ENCODE measurements around the gene DLST. TPM values are rescaled to one million over a fixed set of nuclear protein-coding genes. Genes with fewer than 3 reads are reported as not detected.

Gene DLST
- total RNA-seq, 1 donor from 2014 or later = 58.0 TPM

DNA sequence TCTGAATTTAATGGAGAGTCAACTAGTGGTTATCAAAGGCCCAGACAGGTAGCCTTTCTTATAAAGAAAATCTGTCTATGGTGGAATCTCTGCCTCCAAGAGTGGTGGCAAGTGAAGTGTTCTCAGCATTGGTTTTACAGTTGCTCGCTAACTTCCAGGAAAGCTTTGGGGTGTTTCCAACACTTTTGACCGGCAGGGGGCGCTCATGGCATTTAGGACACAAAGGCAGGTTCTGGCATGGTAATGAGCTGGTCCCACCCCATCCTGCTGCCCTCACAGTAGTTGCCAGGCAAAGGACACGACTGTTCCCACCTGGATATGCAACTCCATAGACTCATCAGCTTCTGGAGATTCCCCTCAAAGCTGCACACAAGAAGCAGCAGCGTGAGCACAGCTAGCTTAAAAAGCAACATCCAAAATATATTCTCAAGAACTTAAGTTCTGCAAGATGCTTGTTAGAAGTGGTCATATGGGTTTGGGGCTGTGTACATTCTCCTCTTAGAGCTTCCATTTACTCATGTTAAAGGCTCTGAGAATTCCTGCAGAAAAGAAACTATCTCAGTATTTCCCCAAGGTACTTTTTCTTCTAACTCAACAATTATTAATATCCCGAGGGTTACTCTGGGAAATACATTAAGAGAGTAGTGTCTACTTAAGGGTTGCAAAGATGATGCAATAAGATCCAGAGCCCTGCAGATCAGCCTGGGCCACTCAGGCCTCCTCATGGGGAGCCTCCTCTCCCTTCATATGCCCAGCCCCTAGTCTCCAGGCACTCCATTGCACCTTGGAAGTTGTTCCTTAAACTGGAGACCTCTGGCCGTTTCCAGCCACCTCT is 20.6 kb upstream of the DLST start:
- DNase-seq = peak; percentile 93

GRCh38 chr14:74861734-74862090 is 20.0 kb upstream of the DLST start:
- no peak for DNase-seq

GRCh38 chr14:74863274-74863673 is 18.4 kb upstream of the DLST start:
- no peak for DNase-seq

GRCh38 chr14:74864198-74864597 is 17.5 kb upstream of the DLST start:
- no peak for DNase-seq

DNA sequence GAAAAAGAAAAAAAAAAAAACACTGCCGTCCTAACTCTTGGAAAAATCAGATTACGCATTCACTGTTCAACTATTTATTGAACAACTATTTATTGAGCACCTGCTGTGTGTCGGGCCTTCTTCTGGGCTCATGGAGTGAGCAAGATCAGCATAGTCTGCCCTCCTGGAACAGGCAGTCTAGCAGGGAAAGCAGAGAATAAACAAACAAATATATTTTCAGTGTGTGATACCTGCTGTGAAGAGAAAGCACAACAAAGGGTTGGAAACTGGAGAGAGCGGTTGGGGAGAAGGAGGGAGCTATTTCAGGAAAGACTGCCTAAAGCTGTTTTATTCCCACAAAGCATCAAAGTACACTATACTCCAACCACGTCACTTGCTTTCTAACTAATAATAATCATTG is 16.6 kb upstream of the DLST start:
- no peak for DNase-seq

DNA sequence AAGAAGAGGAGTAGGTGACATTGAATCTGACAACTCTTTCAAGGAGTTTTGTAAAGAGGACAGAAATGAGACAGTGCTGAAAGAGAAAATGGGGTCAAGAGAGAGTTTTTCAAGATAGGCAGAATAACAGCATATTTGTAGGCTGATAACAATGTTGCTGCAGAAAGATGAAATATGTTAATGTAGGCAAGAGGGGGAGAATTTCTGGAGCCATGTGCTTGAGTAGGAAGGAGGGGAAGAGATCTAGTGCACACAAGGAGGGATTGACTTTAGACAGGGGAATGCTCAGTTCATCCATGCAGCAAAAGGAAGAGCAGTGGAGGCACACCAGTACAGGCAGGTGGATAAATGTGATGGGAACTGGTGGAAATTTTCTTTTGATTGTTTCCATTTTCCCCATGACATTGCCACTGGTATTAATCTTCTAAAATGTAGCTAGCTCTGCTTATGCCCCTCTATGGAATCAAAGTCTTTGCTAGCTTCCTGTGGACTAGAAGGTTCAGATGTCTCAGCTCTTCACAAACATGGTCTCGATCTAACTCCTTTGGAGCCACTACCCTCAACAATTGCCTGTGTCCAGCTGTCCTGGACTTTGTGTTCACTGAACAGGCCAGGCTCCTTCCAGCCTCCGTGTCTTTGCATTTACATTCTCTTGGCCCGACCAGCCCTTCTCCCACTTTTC is 14.9 kb upstream of the DLST start:
- DNase-seq = no peak

GRCh38 chr14:74867673-74868072 is 14.0 kb upstream of the DLST start:
- DNase-seq = peak; percentile 62

DNA sequence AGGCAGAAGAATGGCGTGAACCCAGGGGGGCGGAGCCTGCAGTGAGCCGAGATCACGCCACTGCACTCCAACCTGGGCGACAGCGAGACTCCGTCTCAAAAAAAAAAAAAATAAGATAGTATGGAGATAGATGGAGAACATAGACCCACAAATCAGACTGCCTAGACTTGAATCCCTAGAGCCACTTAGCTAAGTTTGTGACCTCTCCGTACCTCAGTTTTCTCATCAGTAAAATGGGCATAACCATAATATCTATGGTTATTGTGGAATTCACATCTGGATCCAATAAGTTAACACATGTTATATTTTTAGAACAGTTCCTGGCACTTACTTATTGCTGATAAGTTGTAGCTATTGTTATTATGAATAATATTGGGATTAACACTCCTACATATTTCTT is 13.0 kb upstream of the DLST start:
- DNase-seq = no peak

DNA sequence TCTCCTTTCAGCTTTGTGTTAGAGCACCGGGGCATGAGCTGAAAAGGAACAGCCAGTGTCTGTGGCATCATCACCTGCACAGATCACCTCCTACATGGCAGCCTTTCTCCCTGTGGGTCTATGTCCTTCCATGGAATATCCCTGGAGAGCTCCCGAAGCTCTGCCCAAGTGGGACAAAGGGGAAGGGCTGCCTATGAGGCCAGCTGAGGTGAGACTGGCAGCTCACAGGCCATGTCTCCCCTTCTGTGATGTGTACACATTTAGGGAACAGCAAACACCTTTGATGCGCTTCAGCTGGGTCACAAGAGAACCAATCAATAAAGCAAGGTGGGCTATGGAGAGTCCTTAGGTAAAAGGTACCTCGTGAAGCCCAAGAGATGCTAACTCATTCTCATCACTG is 9.9 kb upstream of the DLST start:
- no peak for DNase-seq

GRCh38 chr14:74875204-74875603 is 6.5 kb upstream of the DLST start:
- no peak for DNase-seq

DNA sequence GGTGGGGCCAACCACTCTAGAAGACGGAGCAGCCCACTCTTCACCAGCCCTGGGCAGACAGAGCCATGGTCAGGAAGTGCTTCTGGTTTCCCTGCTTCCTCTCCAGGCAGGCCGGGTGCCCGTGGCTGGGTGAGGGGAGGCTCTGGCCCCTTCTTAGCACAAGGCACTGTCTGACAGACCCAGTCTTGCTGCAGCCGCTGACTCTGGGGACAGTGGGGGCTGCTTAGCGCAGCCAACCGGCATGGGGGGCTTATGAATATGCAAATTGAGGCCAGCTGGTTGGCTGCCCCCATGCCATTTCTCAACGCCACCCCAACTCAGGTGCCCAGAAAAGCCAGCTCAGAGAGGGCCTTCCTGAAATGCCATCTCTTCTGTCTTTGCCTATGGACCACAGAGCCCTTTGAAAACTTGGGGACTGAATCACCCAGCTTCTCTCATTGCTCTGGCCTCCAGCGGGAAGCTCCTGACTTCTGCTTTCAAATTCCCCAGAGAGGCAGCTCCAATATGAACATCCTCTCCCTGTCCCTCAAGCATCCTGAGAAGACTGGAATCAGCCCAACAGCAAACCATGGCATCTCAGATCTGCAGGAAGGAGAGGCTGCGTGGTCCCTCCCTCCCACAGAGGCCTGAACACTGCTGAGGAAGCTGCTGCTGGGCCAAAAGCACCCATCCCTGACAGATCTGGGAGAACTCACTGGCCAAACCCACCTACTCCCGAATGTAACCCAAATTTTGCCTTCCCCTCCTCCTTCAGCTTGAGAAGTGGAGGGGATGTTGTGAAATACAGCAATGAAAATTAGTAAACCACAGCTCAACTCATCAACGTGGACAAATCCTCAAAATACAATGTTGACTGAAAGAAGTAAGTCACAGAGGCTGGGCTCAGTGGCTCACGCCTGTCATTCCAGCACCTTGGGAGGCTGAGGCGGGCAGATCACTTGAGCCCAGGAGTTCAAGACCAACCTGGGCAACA is 5.5 kb upstream of the DLST start, which contains the start of gene PROX2:
Gene PROX2 (minus strand): TSS at position 205 of the 973 bp plus-strand sequence. CDS start 12,311 bp downstream, outside the sequence.
- peak; percentile 28 for DNase-seq

DNA sequence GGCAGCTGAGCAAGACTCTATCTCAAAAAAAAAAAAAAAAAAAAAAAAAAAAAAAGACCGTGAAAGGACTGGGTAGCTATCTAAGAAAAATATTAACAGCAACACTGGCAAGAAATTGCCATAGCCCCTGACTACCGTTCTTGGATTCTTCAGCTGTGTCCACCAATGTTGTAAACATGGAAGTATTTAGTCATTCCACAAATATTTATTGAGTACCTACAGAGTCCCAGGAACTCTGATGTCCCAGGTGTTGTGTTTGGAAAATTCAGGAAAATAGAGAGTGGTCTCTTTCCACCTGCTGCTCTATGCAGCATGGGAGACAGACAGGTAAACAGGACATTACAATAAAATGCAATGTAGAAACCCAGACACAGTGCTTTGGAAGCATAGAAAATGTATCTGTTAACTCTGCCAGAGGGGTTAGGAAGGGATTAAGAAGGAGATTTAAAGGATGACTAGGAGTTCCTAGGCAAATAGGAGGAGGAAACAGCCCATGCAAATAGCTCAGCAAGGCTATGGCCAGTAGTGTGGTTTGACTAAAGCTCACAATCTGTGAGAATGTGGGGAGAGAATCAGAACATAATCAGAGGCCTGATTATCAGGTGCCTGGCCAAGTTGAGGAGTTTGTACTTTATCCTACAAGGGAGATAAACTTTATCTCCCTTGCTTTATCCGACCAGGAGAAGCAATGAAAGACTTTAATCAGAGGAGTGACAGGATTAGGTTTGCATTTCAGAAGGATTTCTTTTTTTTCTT is 2.1 kb upstream of the DLST start:
- DNase-seq = no peak

DNA sequence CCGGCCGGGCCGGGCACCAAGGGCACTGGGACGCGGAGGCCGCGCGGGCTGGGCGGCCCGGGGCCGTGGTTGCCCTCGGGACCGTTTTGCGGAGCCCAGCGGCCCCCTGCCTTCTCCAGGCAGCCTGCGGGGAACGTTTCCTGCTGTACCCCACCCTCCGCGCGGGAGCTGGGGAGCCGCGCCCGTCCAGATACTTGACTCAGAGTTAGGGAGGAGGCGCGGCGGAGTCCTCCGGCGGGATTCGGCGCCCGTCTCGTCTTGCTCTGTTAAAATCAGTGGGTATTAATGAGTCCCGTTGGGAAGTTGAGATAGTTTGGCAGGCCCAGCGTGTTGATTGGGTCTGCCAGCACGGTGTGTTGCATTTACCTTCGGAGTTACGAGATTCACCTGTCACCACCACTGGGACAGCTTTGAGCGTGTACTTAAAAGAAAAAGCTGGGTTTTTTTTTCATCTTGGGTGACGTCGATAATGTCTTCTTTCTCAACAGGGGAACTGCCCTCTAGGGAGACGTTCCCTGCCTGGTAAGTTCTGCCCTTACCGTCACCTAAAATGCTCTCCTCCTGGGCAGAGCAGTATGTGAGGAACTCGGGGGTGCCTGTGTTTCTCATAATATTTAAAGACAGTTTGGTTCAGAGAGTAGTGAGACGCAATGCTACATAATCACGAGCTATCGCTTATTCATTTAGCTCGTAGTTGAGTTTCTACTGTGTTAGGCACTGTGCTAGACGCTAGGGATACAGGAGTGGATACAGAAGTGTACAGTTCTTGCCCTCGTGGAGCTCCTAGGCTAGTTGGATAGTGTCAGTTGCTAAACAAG is 596 bp downstream of the DLST start:
- DNase-seq = peak; percentile 61

DNA sequence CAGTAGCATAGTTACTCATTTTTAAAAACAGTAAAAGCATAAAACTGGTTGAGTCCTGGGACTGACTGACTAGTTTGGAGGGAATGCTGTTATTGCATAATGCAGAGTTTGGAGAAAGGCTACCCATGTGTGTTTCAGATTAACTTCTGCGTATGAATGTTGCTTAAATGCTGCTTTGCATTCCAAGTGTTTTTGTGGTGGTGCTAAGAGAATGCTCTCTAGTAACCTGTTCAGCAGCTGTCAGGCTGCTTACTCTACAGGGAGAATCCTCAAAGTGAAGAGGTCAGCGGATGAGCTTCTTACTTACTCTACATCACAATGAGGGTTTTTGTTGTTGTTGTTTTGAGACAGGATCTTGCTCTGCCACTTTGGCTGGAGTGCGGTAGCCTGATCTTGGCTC is 4.3 kb downstream of the DLST start:
- DNase-seq = no peak

- peak; percentile 26 for DNase-seq
These were observed 6.7 kb downstream of the DLST start for GRCh38 chr14:74888164-74889158.

- no peak for DNase-seq
These were observed 8.5 kb downstream of the DLST start for GRCh38 chr14:74890262-74890661.

DNA sequence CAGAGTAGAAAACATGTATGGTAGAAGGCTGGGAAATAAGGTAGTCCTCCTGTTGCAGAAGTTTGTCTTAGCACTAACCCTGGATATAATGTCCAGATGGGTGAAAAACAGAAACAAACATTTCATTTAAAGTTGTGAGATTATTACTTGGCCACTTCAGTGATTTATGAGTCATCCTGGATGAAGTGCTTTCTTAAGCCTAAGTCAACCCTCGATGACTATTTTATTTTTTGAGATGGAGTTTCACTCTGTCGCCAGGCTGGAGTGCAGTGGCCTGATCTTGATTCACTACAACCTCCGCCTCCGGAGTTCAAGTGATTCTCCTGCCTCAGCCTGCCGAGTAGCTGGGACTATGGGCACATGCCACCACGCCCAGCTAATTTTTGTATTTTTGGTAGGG is 10.2 kb downstream of the DLST start:
- no peak for DNase-seq

- DNase-seq = no peak
These were observed 11.0 kb downstream of the DLST start for GRCh38 chr14:74892745-74893144.

DNA sequence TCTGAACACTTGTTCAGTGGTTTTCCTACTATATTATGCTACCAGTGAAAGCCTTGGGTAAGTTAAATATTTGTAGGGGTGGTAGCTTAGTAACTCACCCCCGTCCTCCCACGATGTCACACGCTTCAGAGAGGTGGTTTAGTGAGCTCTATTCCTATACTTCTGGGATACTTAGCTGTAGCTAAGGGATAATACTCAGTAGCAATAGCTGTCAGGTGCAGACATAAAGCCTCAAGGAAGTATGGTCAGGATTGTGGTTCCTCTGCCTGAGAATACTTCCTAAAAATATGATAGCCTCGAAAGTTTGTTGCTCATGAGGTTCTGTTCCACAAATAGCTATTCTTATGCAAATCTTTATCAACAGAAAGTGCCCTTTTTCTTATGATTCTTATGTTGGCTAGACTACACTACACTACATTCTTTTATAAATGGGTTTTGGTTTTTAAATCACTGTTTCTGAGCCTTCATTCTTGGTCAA is 11.9 kb downstream of the DLST start:
- DNase-seq = no peak

DNA sequence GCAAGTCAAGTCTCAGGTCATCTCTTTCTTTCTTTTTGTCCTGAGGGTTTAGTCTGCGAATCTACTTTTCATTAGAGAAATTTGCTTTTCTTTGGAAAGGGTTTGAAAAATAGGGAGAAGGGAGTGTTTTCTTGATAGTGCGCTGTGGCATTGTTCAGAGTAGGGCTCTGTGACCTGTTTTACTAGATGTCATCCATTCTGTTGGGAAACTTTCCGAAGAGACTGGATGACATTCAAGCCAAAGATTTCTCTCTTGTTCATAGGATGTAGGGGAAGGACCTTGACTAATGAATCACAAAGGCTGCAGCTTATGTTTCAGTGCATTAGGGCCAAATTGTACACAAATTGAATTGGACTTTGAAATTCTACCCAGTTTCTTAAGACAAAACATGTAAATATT is 14.7 kb downstream of the DLST start:
- DNase-seq = no peak
